HEK293 (cell line): ENCODE data around the gene FAM120A.

Experiments
- CTCF ChIA-PET: fragments of 350-600 bp; formaldehyde crosslinking; extraction: SDS; loops from one replicate; lab custom pipeline; 2021; ENCODE audit warnings: antibody characterized with exemption; lab: Yijun Ruan, JAX
- POLR2A ChIA-PET: fragments of 300-600 bp; formaldehyde crosslinking; extraction: SDS; loops from one replicate; lab custom pipeline; 2020; ENCODE audit warnings: antibody characterized with exemption, inconsistent platforms; lab: Yijun Ruan, JAX
- H3K27ac ChIP-seq: fragments of 200-500 bp; sonication (Bioruptor generic); 2 replicates; pipeline ENCODE4 v1.5.1; 2014; ENCODE audit warnings: low read depth, low read length, control low read depth, inconsistent platforms; ENCODE audit errors: extremely low read depth
- H3K36me3 ChIP-seq, 2 experiments: fragments of 200-500 bp in 1 of 2; sonication (Bioruptor generic) in 1 of 2; 1 replicate in 1 of 2; 2 replicates in 1 of 2; pipeline ENCODE4 v1.5.1; 2014 to 2017; ENCODE audit warnings: inconsistent platforms in 2 of 2, low read length in 2 of 2; ENCODE audit not compliant: control insufficient read depth in 2 of 2, insufficient read depth in 1 of 2
- H3K4me1 ChIP-seq: fragments of 200-500 bp; sonication (Bioruptor generic); 2 replicates; pipeline ENCODE4 v1.5.1; 2014; ENCODE audit warnings: mild to moderate bottlenecking, low read length, inconsistent platforms; ENCODE audit not compliant: control insufficient read depth, insufficient read depth
- H3K4me3 ChIP-seq: 2 replicates; pipeline ENCODE4 v1.5.1; 2011; ENCODE audit warnings: low read depth, mild to moderate bottlenecking, control low read depth, low read length, moderate library complexity
- H3K9me3 ChIP-seq: fragments of 200-500 bp; sonication (Bioruptor generic); 2 replicates; pipeline ENCODE4 v1.5.1; 2014; ENCODE audit warnings: low read depth, low read length, inconsistent platforms; ENCODE audit not compliant: control insufficient read depth, insufficient read depth
- GLI2 ChIP-seq: fragments of 450-650 bp; formaldehyde crosslinking; IDR thresholded peaks from 2 replicates; pipeline ENCODE4; 2017; ENCODE audit warnings: missing biosample characterization, missing genetic modification characterization, low read depth, borderline replicate concordance
- GLIS2 ChIP-seq: fragments of 450-650 bp; formaldehyde crosslinking; IDR thresholded peaks from 2 replicates; pipeline ENCODE4 v1.5.1; 2016; ENCODE audit warnings: missing biosample characterization, missing genetic modification characterization
- INSM2 ChIP-seq: fragments of 450-650 bp; formaldehyde crosslinking; IDR thresholded peaks from 2 replicates; pipeline ENCODE4 v1.5.1; 2016; ENCODE audit warnings: missing biosample characterization, missing genetic modification characterization
- SP7 ChIP-seq: fragments of 450-650 bp; formaldehyde crosslinking; IDR thresholded peaks from 2 replicates; pipeline ENCODE4 v1.5.1; 2016; ENCODE audit warnings: missing biosample characterization, missing genetic modification characterization
- ZNF146 ChIP-seq: fragments of 450-650 bp; formaldehyde crosslinking; IDR thresholded peaks from 2 replicates; pipeline ENCODE4 v1.5.1; 2016; ENCODE audit warnings: missing biosample characterization, missing genetic modification characterization
- ZNF175 ChIP-seq: fragments of 450-650 bp; formaldehyde crosslinking; IDR thresholded peaks from 2 replicates; pipeline ENCODE4 v1.5.1; 2016; ENCODE audit warnings: missing biosample characterization, missing genetic modification characterization
- ZNF202 ChIP-seq: fragments of 450-650 bp; formaldehyde crosslinking; IDR thresholded peaks from 2 replicates; pipeline ENCODE4 v1.5.1; 2016; ENCODE audit warnings: missing biosample characterization, missing genetic modification characterization, borderline replicate concordance
- ZNF23 ChIP-seq: fragments of 450-650 bp; formaldehyde crosslinking; IDR thresholded peaks from 2 replicates; pipeline ENCODE4 v1.5.1; 2016; ENCODE audit warnings: missing biosample characterization, missing genetic modification characterization, borderline replicate concordance
- ZNF280C ChIP-seq: fragments of 450-650 bp; formaldehyde crosslinking; IDR thresholded peaks from 2 replicates; pipeline ENCODE4 v1.5.1; 2016; ENCODE audit warnings: missing biosample characterization, missing genetic modification characterization
- ZNF311 ChIP-seq: fragments of 450-650 bp; formaldehyde crosslinking; IDR thresholded peaks from 2 replicates; pipeline ENCODE4 v1.5.1; 2017; ENCODE audit warnings: missing biosample characterization, missing genetic modification characterization, borderline replicate concordance
- ZNF354C ChIP-seq: fragments of 450-650 bp; formaldehyde crosslinking; IDR thresholded peaks from 2 replicates; pipeline ENCODE4 v1.5.1; 2016; ENCODE audit warnings: missing biosample characterization, missing genetic modification characterization, low read depth, borderline replicate concordance
- ZNF426 ChIP-seq: fragments of 450-650 bp; formaldehyde crosslinking; IDR thresholded peaks from 2 replicates; pipeline ENCODE4 v1.5.1; 2017; ENCODE audit warnings: missing biosample characterization, missing genetic modification characterization, mild to moderate bottlenecking, inconsistent platforms, moderate library complexity
- ZNF449 ChIP-seq: fragments of 450-650 bp; formaldehyde crosslinking; IDR thresholded peaks from 2 replicates; pipeline ENCODE4 v1.5.1; 2017; ENCODE audit warnings: missing biosample characterization, mild to moderate bottlenecking, missing genetic modification characterization, moderate library complexity
- ZNF501 ChIP-seq: fragments of 450-650 bp; formaldehyde crosslinking; IDR thresholded peaks from 2 replicates; pipeline ENCODE4 v1.5.1; 2016; ENCODE audit warnings: missing biosample characterization, missing genetic modification characterization
- ZNF514 ChIP-seq: fragments of 450-650 bp; formaldehyde crosslinking; IDR thresholded peaks from 2 replicates; pipeline ENCODE4 v1.5.1; 2016; ENCODE audit warnings: missing biosample characterization, missing genetic modification characterization
- ZNF548 ChIP-seq: fragments of 450-650 bp; formaldehyde crosslinking; IDR thresholded peaks from 2 replicates; pipeline ENCODE4 v1.5.1; 2016; ENCODE audit warnings: missing biosample characterization, missing genetic modification characterization
- ZNF560 ChIP-seq: fragments of 450-650 bp; formaldehyde crosslinking; IDR thresholded peaks from 2 replicates; pipeline ENCODE4 v1.5.1; 2017; ENCODE audit warnings: missing biosample characterization, missing genetic modification characterization, borderline replicate concordance
- ZNF580 ChIP-seq: fragments of 450-650 bp; formaldehyde crosslinking; IDR thresholded peaks from 2 replicates; pipeline ENCODE4 v1.5.1; 2016; ENCODE audit warnings: missing biosample characterization, missing genetic modification characterization
- ZNF585B ChIP-seq: fragments of 450-650 bp; formaldehyde crosslinking; IDR thresholded peaks from 2 replicates; pipeline ENCODE4 v1.5.1; 2016; ENCODE audit warnings: missing biosample characterization, missing genetic modification characterization
- ZNF76 ChIP-seq: fragments of 450-650 bp; formaldehyde crosslinking; IDR thresholded peaks from 2 replicates; pipeline ENCODE4; 2016; ENCODE audit warnings: low read depth, missing biosample characterization, missing genetic modification characterization, borderline replicate concordance
- ZNF768 ChIP-seq: fragments of 450-650 bp; formaldehyde crosslinking; IDR thresholded peaks from 2 replicates; pipeline ENCODE4 v1.5.1; 2018; ENCODE audit warnings: missing biosample characterization, mild to moderate bottlenecking, missing genetic modification characterization
- ZNF785 ChIP-seq: fragments of 450-650 bp; formaldehyde crosslinking; IDR thresholded peaks from 2 replicates; pipeline ENCODE4 v1.5.1; 2016; ENCODE audit warnings: missing biosample characterization, missing genetic modification characterization

FAM120A gene

GRCh38 chr9:93522736-93523135 lies 71.3 kb downstream of the FAM120A start:
- no peaks in the 10 kb centered on the region for H3K4me1 ChIP-seq
- ChIA-PET POLR2A (no interaction called here), CTCF (no interaction called here)
- peaks cover 5 to 57% of the 10 kb centered on the region in 2 experiments; a peak in 2 of 3 replicates for H3K36me3 ChIP-seq
- H3K9me3 ChIP-seq, result no peaks in the 10 kb centered on the region
- H3K27ac ChIP-seq, result no peak overlapping the region
- no peak overlapping the region for H3K4me3 ChIP-seq
- TF ChIP-seq GLIS2 (tag by site-specific recombination) (no peak), ZNF354C (no peak), ZNF501 (tag by site-specific recombination) (no peak), ZNF23 (tag by site-specific recombination) (no peak)

GRCh38 chr9:93523518-93524144 lies 72.1 kb downstream of the FAM120A start:
- Histone ChIP-seq H3K27ac (no peak overlapping the region), H3K4me1 (no peaks in the 10 kb centered on the region), H3K36me3 (peaks cover 7 to 57% of the 10 kb centered on the region in 2 experiments; a peak in 2 of 3 replicates), H3K9me3 (no peaks in the 10 kb centered on the region), H3K4me3 (no peak overlapping the region)
- TF ChIP-seq ZNF311 (tag by site-specific recombination) (no peak), ZNF785 (no peak), SP7 (tag by site-specific recombination) (no peak)
- POLR2A ChIA-PET, result no interaction called here
- CTCF ChIA-PET, result interaction anchor here (1.1 kb wide), 1 partner anchor 43 kb away, joined by 4 read pairs; no protein-coding TSS in a partner anchor

- Histone ChIP-seq H3K4me1 (no peaks in the 10 kb centered on the region), H3K4me3 (no peak overlapping the region)
- CTCF ChIA-PET, result interaction anchor here (0.7 kb wide), 1 partner anchor 41 kb away, joined by 3 read pairs; no protein-coding TSS in a partner anchor
- POLR2A ChIA-PET, result no interaction called here
- TF ChIP-seq ZNF354C (no peak), ZNF560 (tag by site-specific recombination) (no peak)
- TF ChIP-seq, all 188 proteins: peak for 0
- Histone ChIP-seq H3K36me3 (peaks cover 16 to 67% of the 10 kb centered on the region in 2 experiments), H3K9me3 (no peaks in the 10 kb centered on the region), H3K27ac (no peak overlapping the region)
Observed at GRCh38 chr9:93525476-93525875, 74.0 kb downstream of the FAM120A start.

GRCh38 chr9:93531374-93531773 lies 79.9 kb downstream of the FAM120A start:
- CTCF ChIA-PET, result interaction anchor here (0.6 to 1.0 kb wide), 2 partner anchors 35 to 78 kb away, joined by 3 to 4 read pairs; partner anchors contain the start of gene FAM120AOS
- H3K27ac ChIP-seq, result no peak overlapping the region
- POLR2A ChIA-PET, result no interaction called here
- no peak for TF ChIP-seq ZNF426 (tag by site-specific recombination)
- TF ChIP-seq ZNF175 (tag by site-specific recombination), result no peak
- no peak for TF ChIP-seq ZNF146 (tag by site-specific recombination)
- no peak for TF ChIP-seq ZNF548
- no peak for TF ChIP-seq ZNF76 (tag by site-specific recombination)
- TF ChIP-seq INSM2 (tag by site-specific recombination), result no peak
- no peak for TF ChIP-seq ZNF514
- TF ChIP-seq ZNF560 (tag by site-specific recombination), result no peak
- no peak for TF ChIP-seq ZNF585B (tag by site-specific recombination)
- TF ChIP-seq ZNF580, result no peak
- no peak for TF ChIP-seq ZNF768 (tag by site-specific recombination)
- TF ChIP-seq ZNF449 (tag by site-specific recombination), result no peak
- no peak for TF ChIP-seq GLI2
- TF ChIP-seq ZNF202, result no peak
- no peak for TF ChIP-seq ZNF280C (tag by site-specific recombination)

More at GRCh38 chr9:93531374-93531773, 79.9 kb downstream of the FAM120A start:
- Histone ChIP-seq H3K9me3 (no peaks in the 10 kb centered on the region), H3K36me3 (peaks cover 16 to 92% of the 10 kb centered on the region in 2 experiments), H3K4me1 (no peaks in the 10 kb centered on the region), H3K4me3 (no peak overlapping the region)
